A673 (cell line): Measurements from ENCODE around the gene ZNF683.

Source experiments
- CTCF ChIP-seq: fragments of 300-800, 200-600 bp; sonication (generic); conservative IDR thresholded peaks from 2 replicates; pipeline ENCODE4 v1.5.1; 2017; ENCODE audit warnings: low read depth, mild to moderate bottlenecking, antibody characterized with exemption, low read length, moderate library complexity, mixed read lengths
- EZH2 ChIP-seq: fragments of 200-600 bp; sonication (generic); IDR thresholded peaks from 2 replicates; pipeline ENCODE4 v1.6.1; 2017; ENCODE audit warnings: borderline replicate concordance, low read depth, mild to moderate bottlenecking, mixed read lengths, antibody characterized with exemption, low read length; ENCODE audit not compliant: poor library complexity, severe bottlenecking

- TF ChIP-seq CTCF (no peak), EZH2 (no peak)
Measured at GRCh38 chr1:26418865-26419349, 46.4 kb upstream of the ZNF683 start.
